Fibroblast of lung (primary cell): ENCODE data around the gene DOK3. TPM values are rescaled to one million over a fixed set of nuclear protein-coding genes. Genes with fewer than 3 reads are reported as not detected.

ENCODE experiments used
- DNase-seq, 2 donors: peaks; one replicate each; pipeline versions ENCODE4 v3.0.0 to v3.0.0-alpha.2; 2010; ENCODE audit warnings: low read depth in 2 of 2
- H2AFZ ChIP-seq: 2 replicates; pipeline ENCODE4 v1.5.1; 2012; ENCODE audit warnings: low read length, control low read depth, inconsistent platforms
- H3K27ac ChIP-seq: 2 replicates; pipeline ENCODE4 v1.5.1; 2011; ENCODE audit warnings: low read length, control low read depth; ENCODE audit not compliant: insufficient read depth
- H3K27me3 ChIP-seq: 2 replicates; pipeline ENCODE4 v1.5.1; 2011; ENCODE audit warnings: mild to moderate bottlenecking, low read length; ENCODE audit not compliant: control insufficient read depth, insufficient read depth
- H3K36me3 ChIP-seq: 2 replicates; pipeline ENCODE4 v1.5.1; 2011; ENCODE audit warnings: low read length; ENCODE audit not compliant: control insufficient read depth, insufficient read depth
- H3K4me1 ChIP-seq: 2 replicates; pipeline ENCODE4 v1.5.1; 2011; ENCODE audit warnings: low read length; ENCODE audit not compliant: control insufficient read depth, insufficient read depth; ENCODE audit errors: extremely low read depth
- H3K4me2 ChIP-seq: 2 replicates; pipeline ENCODE4 v1.5.1; 2011; ENCODE audit warnings: low read length, control low read depth; ENCODE audit not compliant: insufficient read depth; ENCODE audit errors: extremely low read depth
- H3K4me3 ChIP-seq, 4 experiments: fragments of 200-600 bp in 1 of 4; sonication (generic) in 1 of 4; replicated peaks in 1 of 4; 2 replicates each; pipeline ENCODE4 v1.5.1; 2011 to 2016; ENCODE audit warnings: low read length in 4 of 4, low read depth in 3 of 4, mild to moderate bottlenecking in 3 of 4, control low read depth in 2 of 4, inconsistent platforms in 1 of 4, mixed read lengths in 1 of 4; ENCODE audit not compliant: insufficient read depth in 1 of 4; ENCODE audit errors: control extremely low read depth in 1 of 4
- H3K79me2 ChIP-seq: 2 replicates; pipeline ENCODE4 v1.5.1; 2012; ENCODE audit warnings: mild to moderate bottlenecking, low read length, inconsistent platforms; ENCODE audit not compliant: control insufficient read depth, insufficient read depth
- H3K9ac ChIP-seq: 2 replicates; pipeline ENCODE4 v1.5.1; 2011; ENCODE audit warnings: mild to moderate bottlenecking, low read length, control low read depth; ENCODE audit not compliant: insufficient read depth
- H3K9me3 ChIP-seq: 2 replicates; pipeline ENCODE4 v1.5.1; 2012; ENCODE audit warnings: low read depth, low read length; ENCODE audit not compliant: control insufficient read depth, insufficient read depth
- H4K20me1 ChIP-seq: 2 replicates; pipeline ENCODE4 v1.5.1; 2011; ENCODE audit warnings: low read length; ENCODE audit not compliant: control insufficient read depth, insufficient read depth; ENCODE audit errors: extremely low read depth
- EZH2 ChIP-seq: IDR thresholded peaks from 2 replicates; pipeline ENCODE4 v1.5.1; 2012; ENCODE audit warnings: low read length, control low read depth, mild to moderate bottlenecking; ENCODE audit errors: missing control alignments
- polyA plus RNA-seq, 2 donors: library from polyadenylated mRNA; depleted of rRNA in 1 of 2; stranded (reverse) in 1 of 2; unstranded in 1 of 2; fragments of >200 nt; gene quantifications; 2 replicates each; pipeline ENCODE4 v1.2.1, GENCODE V29; 2011 to 2012; ENCODE audit warnings: missing spikeins in 1 of 2
- total RNA-seq: library from RNA; depleted of rRNA; stranded (reverse); fragments of >200 nt; gene quantifications from 2 replicates; pipeline ENCODE4 v1.2.1, GENCODE V29; 2014
- TF ChIP-seq, protein P1 (sequence below), 2 donors: IDR thresholded peaks in 1 of 2; conservative IDR thresholded peaks in 1 of 2; 1 replicate in 1 of 2; 2 replicates in 1 of 2; pipeline ENCODE4 v1.5.1; 2011 to 2012; ENCODE audit warnings: low read length in 2 of 2, control low read depth in 1 of 2, inconsistent platforms in 1 of 2, low read depth in 1 of 2, mild to moderate bottlenecking in 1 of 2

DOK3 gene
- total and polyA plus RNA-seq, 2 donors (not counting 1 experiment from before 2014, with no cell fraction given), result 0.99 to 1.5 TPM

DNA sequence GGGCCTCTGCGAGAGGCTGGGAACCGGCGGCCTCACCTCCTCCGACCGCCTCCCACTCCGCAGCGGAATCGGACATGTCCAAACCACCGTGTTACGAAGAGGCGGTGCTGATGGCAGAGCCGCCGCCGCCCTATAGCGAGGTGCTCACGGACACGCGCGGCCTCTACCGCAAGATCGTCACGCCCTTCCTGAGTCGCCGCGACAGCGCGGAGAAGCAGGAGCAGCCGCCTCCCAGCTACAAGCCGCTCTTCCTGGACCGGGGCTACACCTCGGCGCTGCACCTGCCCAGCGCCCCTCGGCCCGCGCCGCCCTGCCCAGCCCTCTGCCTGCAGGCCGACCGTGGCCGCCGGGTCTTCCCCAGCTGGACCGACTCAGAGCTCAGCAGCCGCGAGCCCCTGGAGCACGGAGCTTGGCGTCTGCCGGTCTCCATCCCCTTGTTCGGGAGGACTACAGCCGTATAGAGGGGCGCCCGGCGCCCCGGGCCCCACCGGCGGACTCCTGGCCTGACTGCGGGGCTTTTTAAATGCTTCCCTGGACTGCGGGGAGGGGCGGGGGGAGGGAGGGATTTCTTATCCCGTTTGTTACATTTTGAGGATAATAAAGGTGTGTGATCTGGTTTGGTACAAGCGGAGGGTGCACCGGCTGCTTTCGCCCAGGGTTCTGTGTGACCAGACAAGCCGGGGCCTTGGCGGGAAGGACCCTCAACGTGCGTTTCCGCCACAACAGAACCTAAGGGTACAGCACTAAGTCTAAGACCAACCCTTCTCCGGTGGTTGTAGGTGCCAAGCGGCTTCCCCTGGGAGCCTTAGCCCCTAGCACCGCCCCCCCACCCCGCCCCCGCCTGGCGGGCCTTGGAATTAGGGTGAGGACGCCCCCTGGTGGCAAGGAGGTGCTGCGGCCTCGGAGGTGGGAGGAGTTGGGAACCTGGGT, 53.7 kb downstream of the DOK3 start:
- Histone ChIP-seq H2AFZ (no peak overlapping the region), H3K4me1 (peaks cover 12% of the 10 kb centered on the region), H3K4me3 (peak overlapping the region in 3 of 4 experiments; percentile 17 to 57 (median 27)), H3K4me2 (peak overlapping the region; percentile 73), H3K9me3 (no peaks in the 10 kb centered on the region), H3K79me2 (no peaks in the 10 kb centered on the region), H4K20me1 (no peaks in the 10 kb centered on the region), H3K27me3 (no peaks in the 10 kb centered on the region), H3K9ac (peak overlapping the region; percentile 11), H3K27ac (no peak overlapping the region), H3K36me3 (peaks cover 27% of the 10 kb centered on the region)
- TF ChIP-seq, protein P1, sequence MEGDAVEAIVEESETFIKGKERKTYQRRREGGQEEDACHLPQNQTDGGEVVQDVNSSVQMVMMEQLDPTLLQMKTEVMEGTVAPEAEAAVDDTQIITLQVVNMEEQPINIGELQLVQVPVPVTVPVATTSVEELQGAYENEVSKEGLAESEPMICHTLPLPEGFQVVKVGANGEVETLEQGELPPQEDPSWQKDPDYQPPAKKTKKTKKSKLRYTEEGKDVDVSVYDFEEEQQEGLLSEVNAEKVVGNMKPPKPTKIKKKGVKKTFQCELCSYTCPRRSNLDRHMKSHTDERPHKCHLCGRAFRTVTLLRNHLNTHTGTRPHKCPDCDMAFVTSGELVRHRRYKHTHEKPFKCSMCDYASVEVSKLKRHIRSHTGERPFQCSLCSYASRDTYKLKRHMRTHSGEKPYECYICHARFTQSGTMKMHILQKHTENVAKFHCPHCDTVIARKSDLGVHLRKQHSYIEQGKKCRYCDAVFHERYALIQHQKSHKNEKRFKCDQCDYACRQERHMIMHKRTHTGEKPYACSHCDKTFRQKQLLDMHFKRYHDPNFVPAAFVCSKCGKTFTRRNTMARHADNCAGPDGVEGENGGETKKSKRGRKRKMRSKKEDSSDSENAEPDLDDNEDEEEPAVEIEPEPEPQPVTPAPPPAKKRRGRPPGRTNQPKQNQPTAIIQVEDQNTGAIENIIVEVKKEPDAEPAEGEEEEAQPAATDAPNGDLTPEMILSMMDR (conservative IDR thresholded peaks at IDR 0.05 in 1 of 2, IDR thresholded peaks at IDR 0.05 in 1 of 2; ENCODE audit: low read depth in 1 of 2, low read length in 2 of 2), result peak; percentile 77 to 88
- no peak for TF ChIP-seq EZH2
- DNase-seq, result peak; percentile 77 to 90

DNA sequence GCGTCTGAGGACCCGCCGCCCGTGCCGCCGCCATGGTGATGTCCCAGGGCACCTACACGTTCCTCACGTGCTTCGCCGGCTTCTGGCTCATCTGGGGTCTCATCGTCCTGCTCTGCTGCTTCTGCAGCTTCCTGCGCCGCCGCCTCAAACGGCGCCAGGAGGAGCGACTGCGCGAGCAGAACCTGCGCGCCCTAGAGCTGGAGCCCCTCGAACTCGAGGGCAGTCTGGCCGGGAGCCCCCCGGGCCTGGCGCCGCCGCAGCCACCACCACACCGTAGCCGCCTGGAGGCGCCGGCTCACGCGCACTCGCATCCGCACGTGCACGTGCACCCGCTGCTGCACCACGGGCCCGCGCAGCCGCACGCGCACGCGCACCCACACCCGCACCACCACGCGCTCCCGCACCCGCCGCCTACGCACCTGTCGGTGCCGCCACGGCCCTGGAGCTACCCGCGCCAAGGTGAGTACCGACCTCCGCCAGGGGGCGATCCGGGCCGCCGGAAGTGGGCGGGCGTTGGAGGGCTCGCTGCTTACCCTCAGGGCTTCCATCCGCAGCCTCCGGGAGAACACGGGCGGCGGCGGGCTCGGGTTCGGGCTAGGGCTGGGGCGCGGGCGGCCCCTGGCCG, 54.5 kb downstream of the DOK3 start:
- peaks cover 12% of the 10 kb centered on the region for H3K4me1 ChIP-seq
- no peaks in the 10 kb centered on the region for H3K9me3 ChIP-seq
- peak overlapping the region in 3 of 4 experiments; percentile 17 to 57 (median 27) for H3K4me3 ChIP-seq
- no peaks in the 10 kb centered on the region for H3K27me3 ChIP-seq
- H4K20me1 ChIP-seq, result no peaks in the 10 kb centered on the region
- TF ChIP-seq, protein P1 (conservative IDR thresholded peaks at IDR 0.05 in 1 of 2, IDR thresholded peaks at IDR 0.05 in 1 of 2; ENCODE audit: low read depth in 1 of 2, low read length in 2 of 2), result peak; percentile 41 to 43
- TF ChIP-seq EZH2, result no peak
- DNase-seq, result peak; percentile 54 to 72
- H3K36me3 ChIP-seq, result peaks cover 24% of the 10 kb centered on the region
- H3K27ac ChIP-seq, result no peak overlapping the region
- H3K4me2 ChIP-seq, result peak overlapping the region; percentile 73
- no peaks in the 10 kb centered on the region for H3K79me2 ChIP-seq
- H2AFZ ChIP-seq, result no peak overlapping the region
- H3K9ac ChIP-seq, result peak overlapping the region; percentile 59

DNA sequence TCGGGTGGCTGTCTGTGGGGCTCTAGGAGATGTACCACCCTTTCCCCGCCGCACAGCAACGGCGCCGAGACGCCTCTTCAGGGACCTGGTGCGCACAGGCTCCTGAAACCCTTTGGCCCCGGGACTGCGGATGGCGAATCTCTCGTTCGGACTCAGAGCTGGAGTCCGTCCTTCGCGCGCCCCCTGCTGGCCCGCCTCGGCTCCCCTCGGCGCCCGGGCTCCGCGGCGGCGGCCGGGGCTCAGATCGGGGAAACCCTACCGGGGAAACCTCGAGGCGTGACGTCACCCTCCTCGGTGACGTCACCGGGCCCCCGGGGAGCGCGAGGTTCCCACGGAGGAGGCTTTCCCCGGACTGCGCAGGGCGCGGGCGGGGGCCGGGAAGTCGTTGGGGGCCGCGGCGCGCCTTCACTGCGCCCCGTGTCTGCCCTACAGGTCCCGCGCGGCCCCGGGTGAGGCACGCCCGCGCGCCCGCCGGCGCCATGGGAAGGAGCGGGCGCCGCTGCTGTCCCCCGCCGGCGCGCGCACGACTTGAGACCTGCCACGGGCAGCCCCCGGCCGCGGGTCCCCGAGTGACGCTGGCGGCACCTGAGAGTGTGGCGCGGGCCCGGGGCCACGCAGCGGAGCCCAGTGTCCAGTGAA, 55.1 kb downstream of the DOK3 start:
- H4K20me1 ChIP-seq, result no peaks in the 10 kb centered on the region

More for the DNA sequence above, 55.1 kb downstream of the DOK3 start:
- Histone ChIP-seq H3K27ac (no peak overlapping the region), H3K36me3 (peaks cover 20% of the 10 kb centered on the region), H3K79me2 (no peaks in the 10 kb centered on the region), H2AFZ (no peak overlapping the region), H3K9ac (peak overlapping the region; percentile 59), H3K4me1 (peaks cover 12% of the 10 kb centered on the region), H3K4me2 (peak overlapping the region; percentile 84), H3K4me3 (peak overlapping the region; percentile 10 to 57 (median 25)), H3K27me3 (no peaks in the 10 kb centered on the region), H3K9me3 (no peaks in the 10 kb centered on the region)
- TF ChIP-seq, protein P1 (conservative IDR thresholded peaks at IDR 0.05 in 1 of 2, IDR thresholded peaks at IDR 0.05 in 1 of 2; ENCODE audit: low read depth in 1 of 2, low read length in 2 of 2), result peak; percentile 41 to 74
- TF ChIP-seq EZH2, result no peak
- DNase-seq, result peak; percentile 72 to 82
